ENCODE data around the gene LAMA2. TPM values are rescaled to one million over a fixed set of nuclear protein-coding genes. Genes with fewer than 3 reads are reported as not detected.

LAMA2 gene
- total RNA-seq, 4 donors from 2014 or later: 97.3 to 509 (median 200) TPM

GRCh38 chr6:129494586-129494985 is 611.6 kb downstream of the LAMA2 start:
- ATAC-seq (ENCODE audit: low FRiP score): no peak
- no peak for TF ChIP-seq CTCF (IDR thresholded peaks at IDR 0.05)
- no peak for DNase-seq (ENCODE audit: low spot score)

- ATAC-seq (ENCODE audit: low FRiP score): no peak
- DNase-seq (ENCODE audit: low spot score): no peak
- TF ChIP-seq CTCF (IDR thresholded peaks at IDR 0.05): no peak
Measured at GRCh38 chr6:129495652-129496051, 612.7 kb downstream of the LAMA2 start.

- DNase-seq (ENCODE audit: low spot score) (no peak), ATAC-seq (ENCODE audit: low FRiP score) (no peak)
- TF ChIP-seq CTCF (IDR thresholded peaks at IDR 0.05): no peak
Measured at GRCh38 chr6:129497481-129498441, 614.8 kb downstream of the LAMA2 start.

- DNase-seq (ENCODE audit: low spot score) (no peak), ATAC-seq (ENCODE audit: low FRiP score) (no peak)
- no peak for TF ChIP-seq CTCF (IDR thresholded peaks at IDR 0.05)
Measured at GRCh38 chr6:129498541-129498940, 615.6 kb downstream of the LAMA2 start.

GRCh38 chr6:129498950-129499842 is 616.3 kb downstream of the LAMA2 start:
- TF ChIP-seq CTCF (IDR thresholded peaks at IDR 0.05): no peak
- ATAC-seq (ENCODE audit: low FRiP score) (no peak), DNase-seq (ENCODE audit: low spot score) (no peak)

- no peak for ATAC-seq (ENCODE audit: low FRiP score)
- no peak for TF ChIP-seq CTCF (IDR thresholded peaks at IDR 0.05)
- DNase-seq (ENCODE audit: low spot score): no peak
Measured at GRCh38 chr6:129499843-129500219, 616.9 kb downstream of the LAMA2 start.

All from omental fat pad (tissue), 4 donors.